ENCODE data around the gene TBC1D8.

The TBC1D8 gene

DNA sequence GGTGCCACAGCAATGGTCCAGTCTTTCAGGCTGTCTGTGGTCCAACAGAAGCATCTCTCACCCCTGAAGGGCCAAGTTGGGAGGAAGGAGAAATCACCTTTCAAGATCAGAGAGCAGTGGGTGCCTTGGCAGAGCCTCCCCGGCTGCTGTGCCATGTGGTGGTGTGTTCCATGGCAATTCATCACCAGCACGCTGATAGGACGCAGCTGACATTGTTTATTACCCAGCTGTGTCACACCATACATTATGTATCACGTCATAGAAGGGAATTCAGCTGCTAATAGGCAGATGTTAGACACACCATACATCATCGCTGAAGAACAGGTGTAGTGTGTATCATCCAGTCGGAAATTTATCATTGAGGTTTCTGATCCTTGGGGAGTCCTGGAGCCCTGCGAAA lies 178.7 kb downstream of the TBC1D8 start:
- DNase-seq, result no peak

DNA sequence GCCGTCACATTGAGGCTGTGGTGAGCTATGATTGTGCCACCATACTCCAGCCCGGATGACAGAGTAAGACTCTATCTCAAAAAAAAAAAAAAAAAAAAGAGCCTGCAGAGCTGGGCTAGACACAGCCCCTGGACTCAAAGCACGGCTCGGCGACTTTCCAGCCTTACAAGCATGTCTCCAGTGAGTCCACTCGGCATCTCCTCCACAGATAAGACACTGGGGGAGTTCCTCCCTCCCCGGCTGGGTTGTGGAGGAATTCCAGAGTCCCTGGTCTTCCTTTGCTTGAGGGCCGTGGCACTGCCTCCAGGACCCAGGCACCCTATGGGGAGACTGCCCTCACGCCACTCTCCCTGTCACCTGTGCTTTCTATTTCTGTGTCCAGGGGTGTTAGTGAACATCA lies 180.0 kb downstream of the TBC1D8 start:
- DNase-seq, result no peak

DNA sequence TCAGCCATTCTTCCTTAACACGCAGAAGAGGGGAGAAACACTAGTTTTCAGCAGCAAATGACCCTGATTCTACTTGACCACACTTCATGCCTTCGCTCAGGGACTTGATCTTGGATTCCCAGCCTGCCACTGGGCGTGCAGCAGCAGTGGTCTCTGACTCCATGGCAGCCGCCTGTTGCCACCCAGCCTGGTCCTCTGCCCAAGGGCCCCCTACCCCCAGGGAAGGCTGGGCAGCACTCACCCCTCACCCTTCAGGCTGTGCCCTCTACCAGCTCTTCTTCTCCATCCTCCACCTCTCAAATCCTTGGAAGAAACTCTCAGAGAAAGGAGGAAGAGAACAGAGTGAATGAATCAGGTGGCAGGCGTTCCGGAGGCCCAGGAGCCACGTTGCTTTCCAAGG lies 181.2 kb downstream of the TBC1D8 start:
- no peak for DNase-seq

DNA sequence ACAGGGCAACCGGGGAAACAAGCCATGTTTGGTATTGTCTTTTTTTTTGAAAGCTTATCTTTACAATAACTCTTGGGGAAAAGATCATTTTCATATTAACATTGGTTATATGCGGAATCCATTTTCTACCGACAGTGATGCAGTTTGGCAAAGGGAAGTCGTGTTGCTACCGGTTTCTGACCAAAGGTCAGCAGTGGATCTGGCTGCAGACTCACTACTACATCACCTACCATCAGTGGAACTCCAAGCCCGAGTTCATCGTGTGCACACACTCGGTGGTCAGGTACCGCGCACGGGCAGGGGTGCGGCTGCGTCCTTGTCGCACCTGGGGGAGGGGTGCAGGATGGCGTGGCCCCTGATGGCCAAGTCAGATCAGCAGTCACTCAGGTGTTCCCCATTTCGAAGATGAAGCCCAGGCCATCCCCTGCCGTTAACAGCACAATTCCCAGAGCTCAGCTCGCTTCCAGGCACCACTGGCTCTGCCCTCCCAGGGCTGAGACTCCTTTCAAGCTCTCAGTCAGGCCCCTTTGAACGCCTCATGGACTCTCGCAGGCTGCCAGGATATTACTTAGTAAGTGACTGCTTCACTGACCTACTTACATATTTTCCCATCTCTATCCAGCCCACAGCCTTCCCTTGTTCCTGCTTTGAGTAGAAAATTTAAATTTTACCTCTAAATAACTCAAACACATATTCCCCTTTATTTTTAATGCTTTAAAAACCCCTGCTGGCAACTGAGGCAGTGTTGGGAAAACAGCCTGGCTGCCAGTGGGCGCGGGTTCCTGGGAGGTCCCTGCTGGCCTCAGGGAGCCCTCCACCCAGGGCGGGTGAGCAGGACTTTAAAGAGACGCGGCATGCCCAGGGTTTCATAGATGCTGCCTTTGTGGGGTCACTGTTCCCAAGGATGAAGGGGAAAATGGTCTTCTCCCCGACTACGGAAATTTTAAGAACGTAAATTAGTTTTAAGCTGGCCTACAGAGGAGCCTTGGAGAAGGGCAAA lies 182.7 kb downstream of the TBC1D8 start:
- DNase-seq, result no peak

DNA sequence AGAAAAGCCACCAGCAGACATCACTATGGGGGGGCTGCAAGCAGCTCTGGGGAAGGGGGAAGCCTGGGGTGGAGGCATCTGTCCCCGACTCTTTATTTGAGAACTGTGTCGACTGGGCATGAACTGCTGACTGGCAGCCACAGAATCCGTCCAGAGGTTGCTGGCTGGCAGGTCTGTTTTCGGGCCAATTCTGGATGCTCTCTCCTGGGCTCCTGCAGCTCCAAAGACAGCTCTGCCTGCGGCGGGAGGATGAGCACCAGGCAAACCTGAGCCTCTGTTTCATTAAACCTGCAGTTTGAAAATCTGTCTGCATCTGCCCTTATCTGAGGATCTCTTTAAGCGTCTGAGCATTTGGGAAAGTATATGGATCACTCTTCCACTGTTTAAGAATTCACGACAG lies 183.5 kb downstream of the TBC1D8 start:
- no peak for DNase-seq

DNA sequence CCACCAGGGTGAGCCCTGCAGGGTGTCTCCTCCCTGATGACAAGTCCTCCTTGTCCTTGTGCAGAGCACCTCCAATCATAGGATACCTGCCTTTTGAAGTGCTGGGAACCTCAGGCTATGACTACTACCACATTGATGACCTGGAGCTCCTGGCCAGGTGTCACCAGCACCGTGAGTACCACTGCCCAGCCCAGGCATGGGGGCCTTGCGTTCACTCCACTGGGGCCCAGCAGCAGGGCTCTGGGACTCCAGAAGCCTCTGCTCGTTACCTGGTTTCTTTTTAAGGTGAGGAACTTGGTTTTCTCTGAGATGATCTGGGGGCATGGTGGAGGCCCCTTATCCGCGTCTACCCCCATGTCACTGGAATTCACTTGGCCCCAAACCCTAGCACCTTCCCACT lies 185.6 kb downstream of the TBC1D8 start:
- no peak for DNase-seq

DNA sequence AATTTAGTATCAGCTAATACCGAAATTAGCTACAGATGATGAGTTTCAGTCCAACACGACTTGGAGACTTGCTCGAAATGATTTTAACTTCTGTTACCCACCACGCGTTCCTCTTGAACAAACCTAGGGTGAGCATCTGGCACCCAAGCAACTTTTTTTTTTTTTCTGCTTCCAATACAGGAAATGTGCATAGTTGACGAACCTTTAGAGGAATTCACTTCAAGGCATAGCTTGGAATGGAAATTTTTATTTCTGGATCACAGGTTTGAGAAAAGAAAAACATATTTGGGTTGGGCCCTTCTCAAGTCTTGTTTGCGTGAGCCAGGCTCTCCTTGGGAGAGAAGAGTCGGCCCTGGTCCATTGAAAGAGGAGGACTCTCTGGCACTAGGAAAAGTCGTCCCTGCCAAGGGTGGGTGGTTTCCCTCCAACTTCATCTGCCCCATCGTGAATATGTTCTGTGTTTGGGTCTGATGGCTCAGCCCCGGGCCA lies 186.5 kb downstream of the TBC1D8 start:
- DNase-seq, result no peak

DNA sequence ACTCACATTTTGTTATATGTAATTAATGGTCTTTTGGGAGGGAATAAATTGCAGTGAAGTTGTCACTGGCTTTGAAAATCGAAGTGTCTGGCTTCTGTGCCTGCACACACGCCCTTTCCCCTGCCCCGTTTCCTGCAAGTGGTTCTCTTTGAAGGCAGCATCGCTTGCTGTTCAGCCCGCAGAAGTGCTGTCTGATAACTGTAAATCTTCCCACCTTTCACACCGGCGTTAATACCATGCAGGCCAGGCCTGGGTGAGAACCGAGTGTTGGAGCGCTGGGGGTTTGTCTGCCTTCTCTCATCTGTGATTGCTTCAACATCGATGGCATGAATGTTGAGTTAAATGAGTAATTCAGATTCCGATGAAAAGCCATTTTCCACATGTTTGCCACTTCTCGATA lies 187.0 kb downstream of the TBC1D8 start:
- DNase-seq, result no peak

DNA sequence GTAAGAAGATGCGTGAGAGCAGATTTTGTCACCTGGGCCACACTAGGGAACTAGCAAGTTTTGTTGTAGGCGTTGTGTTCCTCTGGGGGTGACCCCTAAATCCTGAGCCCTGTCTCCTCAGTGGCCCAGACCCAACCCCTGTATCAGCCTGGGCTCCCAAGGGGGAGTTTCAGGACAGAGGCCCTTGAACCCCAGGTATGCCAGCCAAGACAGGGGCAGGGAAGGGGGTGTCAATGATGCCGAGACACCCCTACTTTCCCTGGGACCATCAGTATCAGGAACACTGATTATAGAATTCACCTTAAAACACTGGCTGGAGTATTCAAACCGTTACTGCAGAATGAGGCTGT lies 188.2 kb downstream of the TBC1D8 start:
- DNase-seq, result no peak

DNA sequence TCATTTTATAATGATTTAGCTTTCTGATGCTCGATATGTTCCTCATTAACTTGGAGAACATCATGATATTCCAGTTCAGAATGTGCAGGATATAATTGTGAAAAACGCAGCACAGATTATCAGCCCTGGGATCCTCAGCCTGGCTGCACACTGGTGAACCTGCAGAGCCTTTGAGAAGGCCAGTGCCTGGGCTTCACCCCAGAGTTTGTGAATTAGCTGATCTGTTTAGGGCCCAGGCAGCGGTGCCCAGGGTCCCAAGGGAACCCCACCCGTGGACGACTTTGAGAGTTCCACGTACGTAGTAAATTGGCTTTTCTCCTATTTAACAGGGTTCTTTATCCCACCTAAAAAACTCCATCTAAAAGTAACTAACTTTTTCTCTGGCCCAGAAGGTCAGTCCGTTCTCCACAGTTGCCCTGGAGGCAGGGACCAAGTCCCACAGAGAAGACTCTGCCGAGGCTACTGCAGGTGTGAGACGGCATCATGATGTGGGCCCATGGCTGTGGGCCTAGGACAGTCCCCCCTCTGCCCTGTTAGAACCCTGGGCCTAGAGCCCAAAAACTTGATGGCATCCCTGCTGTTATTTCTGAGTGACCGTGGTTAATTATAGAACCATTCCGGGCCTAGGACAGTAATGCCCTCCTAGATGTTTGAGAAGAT lies 188.7 kb downstream of the TBC1D8 start:
- DNase-seq, result no peak

DNA sequence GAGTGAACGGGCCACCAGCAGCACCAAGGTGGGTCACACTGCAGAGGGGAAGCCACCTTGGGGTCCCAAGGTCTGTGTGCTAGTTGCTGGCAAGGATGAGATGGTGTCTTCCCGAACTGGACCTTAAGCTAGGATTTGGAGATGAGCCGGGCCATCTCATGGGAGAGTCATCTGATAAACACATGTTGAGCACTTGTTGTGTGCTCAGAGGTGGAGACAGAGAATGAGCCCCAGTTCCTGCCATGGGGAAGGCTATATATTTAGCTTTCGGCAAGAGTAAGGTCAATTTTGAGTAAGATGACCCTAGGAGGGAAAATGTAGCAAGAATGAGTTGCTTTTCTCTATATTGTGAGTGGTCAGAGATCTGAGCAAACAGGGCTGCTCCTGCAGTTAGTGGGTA lies 190.5 kb downstream of the TBC1D8 start:
- DNase-seq, result no peak

DNA sequence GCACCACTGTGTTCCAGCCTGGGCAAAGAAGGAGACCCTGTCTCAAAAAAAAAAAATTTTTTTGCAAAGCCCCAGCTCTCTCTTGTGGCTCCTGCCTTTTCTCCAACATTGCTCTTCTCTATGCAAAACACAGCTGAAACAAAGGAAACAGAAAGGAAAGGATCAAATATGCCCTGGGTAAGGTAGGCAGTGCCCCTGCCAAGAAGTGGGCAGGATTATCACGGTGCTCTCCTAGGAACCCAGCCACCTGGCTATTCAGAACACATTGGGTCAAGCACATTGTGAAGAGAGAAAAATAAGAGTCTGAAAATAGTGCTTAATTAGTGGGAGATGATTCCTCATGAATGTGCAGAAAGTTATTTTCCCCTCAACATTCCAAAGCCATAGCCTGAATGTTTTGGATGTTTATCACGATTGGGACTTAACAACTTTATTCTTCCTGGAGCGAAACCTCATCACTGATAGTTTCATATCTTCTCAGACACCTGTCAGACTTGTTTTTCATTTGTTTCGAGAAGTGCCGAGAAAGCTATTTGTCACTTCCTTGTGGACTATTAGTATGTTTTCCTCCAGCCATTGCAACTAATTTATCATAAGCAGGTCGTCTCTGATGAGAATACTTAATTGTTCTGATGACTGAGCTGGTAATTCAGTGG lies 191.8 kb downstream of the TBC1D8 start:
- no peak for DNase-seq

DNA sequence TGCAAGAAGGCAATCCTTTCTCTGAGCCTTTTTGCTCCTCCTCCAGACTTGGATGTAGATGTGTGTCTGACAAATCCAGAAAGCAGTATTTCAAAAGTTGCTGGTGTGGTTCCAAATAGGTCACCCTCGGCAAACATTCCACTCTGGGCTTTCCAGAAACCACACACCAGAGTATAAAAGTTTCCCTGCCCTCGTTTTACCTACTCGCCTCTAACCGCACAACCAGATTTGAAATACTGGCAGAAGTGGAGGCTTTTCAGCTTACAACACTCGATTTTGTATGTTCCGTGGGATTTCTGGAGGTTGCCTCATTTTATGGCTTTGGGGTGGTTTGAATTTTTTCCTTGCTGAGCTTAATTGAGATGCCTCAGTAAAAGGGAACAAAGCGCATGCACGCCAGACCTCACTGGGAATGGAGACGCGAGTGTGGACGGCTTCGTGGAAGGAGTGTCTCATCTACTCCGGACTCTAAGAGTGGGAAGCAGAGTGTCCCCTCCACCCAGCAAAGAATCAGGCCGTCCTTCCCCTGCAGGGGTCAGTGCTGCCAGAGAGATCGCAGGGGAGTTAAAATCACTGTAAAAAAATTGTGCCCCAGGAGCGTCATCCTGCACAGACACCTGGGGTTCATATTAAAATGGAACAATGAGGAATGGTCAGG lies 193.1 kb downstream of the TBC1D8 start:
- DNase-seq, result no peak

Data from activated CD8-positive, alpha-beta memory T cell treated with anti-CD3 and anti-CD28 coated beads for 24 hours (primary cell).